Ishikawa (cell line): Measurements from ENCODE around the gene CHAF1B.

Source experiments
- CEBPB ChIP-seq: IDR thresholded peaks from 2 replicates; pipeline ENCODE4 v1.6.1; 2012
- CREB1 ChIP-seq: IDR thresholded peaks from 2 replicates; pipeline ENCODE4 v1.6.1; 2012; ENCODE audit warnings: low read depth
- EGR1 ChIP-seq: IDR thresholded peaks from 2 replicates; pipeline ENCODE4 v1.6.1; 2012
- EP300 ChIP-seq: IDR thresholded peaks from 2 replicates; pipeline ENCODE4 v1.6.1; 2012; ENCODE audit warnings: borderline replicate concordance
- FOXM1 ChIP-seq: IDR thresholded peaks from 2 replicates; pipeline ENCODE4 v1.6.1; 2012; ENCODE audit warnings: low read depth, borderline replicate concordance
- MAX ChIP-seq: IDR thresholded peaks from 2 replicates; pipeline ENCODE4 v1.6.1; 2012
- NFIC ChIP-seq: IDR thresholded peaks from 2 replicates; pipeline ENCODE4 v1.6.1; 2012
- RAD21 ChIP-seq: IDR thresholded peaks from 2 replicates; pipeline ENCODE4 v1.6.1; 2012; ENCODE audit warnings: low read depth
- REST ChIP-seq: IDR thresholded peaks from 2 replicates; pipeline ENCODE4 v1.6.1; 2012; ENCODE audit warnings: low read depth, mild to moderate bottlenecking
- TAF1 ChIP-seq: IDR thresholded peaks from 2 replicates; pipeline ENCODE4 v1.6.1; 2012; ENCODE audit warnings: low read depth, mild to moderate bottlenecking
- TCF12 ChIP-seq: IDR thresholded peaks from 2 replicates; pipeline ENCODE4 v1.6.1; 2012; ENCODE audit warnings: low read depth
- TEAD4 ChIP-seq: IDR thresholded peaks from 2 replicates; pipeline ENCODE4 v1.6.1; 2012
- YY1 ChIP-seq: IDR thresholded peaks from 2 replicates; pipeline ENCODE4 v1.6.1; 2012; ENCODE audit warnings: low read depth
- ZBTB7A ChIP-seq: IDR thresholded peaks from 2 replicates; pipeline ENCODE4 v1.6.1; 2012; ENCODE audit warnings: low read depth

- TF ChIP-seq REST (no peak), NFIC (no peak), TAF1 (no peak), YY1 (no peak), ZBTB7A (no peak), EP300 (no peak), EGR1 (no peak), CREB1 (no peak), CEBPB (no peak), TCF12 (no peak), RAD21 (no peak), FOXM1 (no peak), TEAD4 (no peak), MAX (no peak)
Observed at GRCh38 chr21:36441715-36442114, 56.5 kb downstream of the CHAF1B start.
